Left renal cortex interstitium (tissue), 4 donors: ENCODE data around the gene ZCCHC24. TPM values are rescaled to one million over a fixed set of nuclear protein-coding genes. Genes with fewer than 3 reads are reported as not detected.

ENCODE experiments used
- DNase-seq, 4 donors: peaks; one replicate each; pipeline ENCODE4 v3.0.0-alpha.2; 2013; ENCODE audit warnings: low read depth in 4 of 4, low spot score in 2 of 4, missing footprints in 1 of 4
- polyA plus RNA-seq, 4 donors: library from polyadenylated mRNA; unstranded; fragments of 120-200 nt; gene quantifications; one replicate each; pipeline ENCODE4 v1.2.1, GENCODE V29; 2013; ENCODE audit not compliant: insufficient read length in 4 of 4

The ZCCHC24 gene
- polyA plus RNA-seq, 4 donors, result 20.1 to 31.4 (median 25.6) TPM

DNA sequence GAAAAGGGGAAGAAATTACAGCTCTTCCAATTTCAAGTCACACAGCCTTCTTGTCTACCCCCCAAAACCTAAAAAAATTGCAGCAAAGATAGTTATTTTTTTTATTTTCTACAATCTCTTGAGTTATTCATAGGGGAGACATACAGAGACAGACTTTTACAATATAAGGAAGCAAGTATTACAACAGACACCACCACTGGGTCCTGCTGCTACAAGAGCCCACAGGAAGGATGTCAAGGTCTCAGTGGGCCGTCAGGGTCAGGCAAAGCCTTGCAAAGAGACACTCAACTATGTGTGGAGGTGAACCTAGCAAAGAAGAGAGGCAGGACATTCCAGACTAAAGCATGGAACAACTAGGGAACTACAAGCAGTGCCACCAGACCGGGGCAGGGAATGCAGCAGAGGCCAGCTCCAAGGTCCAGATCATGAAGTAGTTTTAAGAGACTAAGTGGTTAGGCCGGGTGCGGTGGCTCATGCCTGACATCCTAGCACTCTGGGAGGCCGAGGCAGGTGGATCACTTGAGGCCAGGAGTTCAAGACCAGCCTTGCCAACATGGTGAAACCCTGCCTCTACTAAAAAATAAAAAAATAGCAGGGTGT lies 28.2 kb upstream of the ZCCHC24 start:
- no peak for DNase-seq

DNA sequence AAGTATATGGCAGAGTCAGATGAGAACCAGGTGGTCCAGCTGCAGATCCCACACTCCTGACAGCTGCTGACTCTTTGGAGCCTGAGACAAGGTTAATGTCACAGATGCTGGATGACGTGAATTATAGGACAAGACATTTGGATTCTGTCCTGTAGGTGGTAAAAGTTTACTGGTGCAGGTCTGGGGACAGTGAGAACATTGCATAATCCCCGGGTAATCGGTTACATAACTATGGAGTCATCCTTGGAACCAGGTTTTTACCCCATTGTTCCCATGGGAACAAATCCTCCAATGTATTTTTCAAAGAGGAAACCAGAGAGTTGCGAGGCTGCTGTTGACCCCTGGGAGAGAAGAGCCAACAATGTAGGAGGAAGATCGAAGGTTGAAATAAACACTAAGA lies 27.5 kb upstream of the ZCCHC24 start:
- no peak for DNase-seq

DNA sequence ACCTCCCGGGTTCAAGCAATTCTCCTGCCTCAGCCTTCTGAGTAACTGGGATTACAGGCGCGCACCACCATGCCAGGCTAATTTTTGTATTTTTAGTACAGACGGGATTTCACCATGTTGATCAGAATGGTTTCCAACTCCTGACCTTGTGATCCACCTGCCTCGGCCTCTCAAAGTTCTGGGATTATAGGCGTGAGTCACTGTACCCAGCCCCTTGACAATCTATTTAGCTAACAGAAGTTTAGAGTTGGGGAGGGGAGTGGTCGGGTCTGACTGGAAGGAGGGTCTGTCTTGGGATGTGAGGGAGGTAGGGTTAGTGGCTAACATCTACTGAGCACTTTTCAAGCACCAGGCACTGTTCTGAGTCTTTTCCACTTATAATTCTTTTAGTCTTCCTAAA lies 27.0 kb upstream of the ZCCHC24 start:
- DNase-seq, result no peak

DNA sequence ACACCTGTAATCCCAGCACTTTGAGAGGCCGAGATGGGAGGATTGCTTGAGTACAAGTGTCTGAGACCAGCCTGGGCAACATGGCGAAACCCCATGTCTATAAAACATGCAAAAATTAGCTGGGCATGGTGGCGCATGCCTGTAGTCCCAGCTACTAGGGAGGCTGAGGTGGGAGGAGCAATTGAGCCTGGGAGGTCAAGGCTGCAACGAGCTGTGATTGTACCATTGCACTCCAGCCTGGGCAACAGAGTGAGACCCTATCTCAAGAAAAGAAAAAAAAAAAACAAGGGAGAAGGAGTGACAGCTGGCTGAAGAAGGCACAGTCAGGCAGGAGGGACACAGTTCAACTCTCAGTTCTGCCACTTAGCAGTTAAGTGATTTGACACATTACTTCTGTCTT lies 26.4 kb upstream of the ZCCHC24 start:
- no peak for DNase-seq

DNA sequence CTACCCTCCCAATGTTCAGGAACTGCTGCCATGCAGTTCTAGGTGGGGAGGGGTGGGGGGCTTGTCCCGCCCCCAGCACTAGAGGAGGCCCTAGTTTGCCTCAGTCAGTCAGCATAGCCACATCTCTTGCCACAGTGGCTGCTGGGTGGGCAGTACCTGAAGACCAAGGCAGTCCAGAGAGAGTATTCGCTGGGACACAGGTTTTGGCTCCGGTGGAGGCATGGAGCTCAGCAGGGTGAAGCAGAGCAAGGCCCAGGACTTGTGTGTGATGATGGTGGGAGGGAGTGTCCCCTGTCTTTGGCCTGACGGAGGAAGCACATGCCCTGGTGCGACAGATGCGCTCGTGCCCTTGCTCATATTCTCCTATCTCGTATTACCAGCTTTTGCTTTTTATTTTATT lies 24.7 kb upstream of the ZCCHC24 start:
- no peak for DNase-seq

DNA sequence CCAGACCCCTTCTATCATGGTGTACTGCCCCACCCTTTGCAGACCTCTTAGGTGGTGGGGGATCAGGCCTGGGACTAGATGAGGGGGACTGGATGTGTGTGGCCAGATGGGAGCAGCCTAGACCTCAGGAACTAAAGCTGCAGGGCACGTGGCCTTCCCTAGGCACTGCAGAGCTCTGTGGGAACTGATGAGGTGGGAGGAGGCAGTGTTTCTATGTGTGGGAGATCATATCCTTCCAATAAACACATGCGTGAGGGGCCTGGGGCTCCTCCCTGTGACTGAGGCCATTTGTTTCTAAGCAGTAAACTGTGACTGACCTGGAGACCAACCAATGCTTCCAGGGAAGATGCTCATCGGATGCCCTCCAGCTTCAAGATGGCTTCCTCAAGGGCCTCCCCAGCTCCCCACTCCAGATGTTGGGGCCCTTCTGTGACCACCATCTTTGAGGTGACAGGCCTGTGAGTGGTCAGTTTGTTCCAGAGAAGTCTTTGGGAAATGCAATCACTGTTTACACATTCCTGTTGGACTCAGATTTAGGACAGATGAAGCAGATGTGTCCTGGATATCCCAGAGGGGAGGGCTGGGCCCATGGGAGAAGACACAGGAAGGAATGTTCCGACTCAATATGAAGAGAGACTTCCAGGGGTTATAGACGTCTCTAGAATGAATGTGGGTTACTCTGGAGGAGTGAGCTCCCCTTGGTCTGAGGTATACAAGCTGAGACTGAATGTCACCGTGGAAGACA lies 23.6 kb upstream of the ZCCHC24 start:
- DNase-seq, result no peak

DNA sequence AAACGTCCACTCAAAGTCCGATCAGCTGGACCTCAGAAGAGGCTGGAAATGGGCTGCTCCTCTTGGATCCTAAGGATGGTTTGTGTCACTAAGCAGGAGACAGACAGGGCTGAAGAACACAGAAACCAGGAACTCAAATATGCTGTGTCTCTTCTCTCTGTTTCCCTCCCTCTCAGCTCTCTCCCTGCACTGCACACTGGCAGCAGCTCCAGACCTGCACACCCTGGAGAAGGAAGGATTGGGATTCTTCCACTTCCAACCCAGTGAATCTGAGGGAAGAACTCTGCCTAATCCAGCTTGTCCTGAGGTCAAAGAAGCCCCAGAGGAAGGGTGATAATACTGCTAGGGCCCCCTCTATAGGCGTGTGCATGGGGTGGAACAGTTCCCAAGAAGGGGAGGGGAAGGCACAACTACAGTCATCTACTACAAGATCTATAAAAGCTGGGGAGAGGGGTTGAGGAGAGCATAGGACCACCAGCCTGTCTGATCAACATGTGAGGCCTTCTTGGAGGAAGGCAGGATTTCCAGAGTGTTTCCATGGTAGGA lies 22.7 kb upstream of the ZCCHC24 start:
- DNase-seq, result no peak

DNA sequence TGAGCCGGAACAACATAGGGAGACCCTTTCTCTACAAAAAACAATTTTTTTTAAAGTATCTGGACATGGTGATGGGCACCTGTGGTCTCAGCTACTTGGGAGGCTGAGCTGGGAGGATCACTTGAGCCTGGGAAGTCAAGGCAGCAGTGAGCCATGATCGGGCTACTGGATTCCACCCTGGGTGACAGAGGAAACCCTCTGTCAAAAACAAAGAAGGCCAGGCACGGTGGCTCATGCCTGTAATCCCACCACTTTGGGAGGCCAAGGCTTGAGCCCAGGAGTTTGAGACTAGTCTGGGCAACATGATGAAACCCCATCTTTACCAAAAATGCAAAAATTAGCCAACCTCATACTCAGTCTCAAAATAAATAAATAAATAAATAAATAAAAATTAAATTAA lies 19.9 kb upstream of the ZCCHC24 start:
- no peak for DNase-seq

DNA sequence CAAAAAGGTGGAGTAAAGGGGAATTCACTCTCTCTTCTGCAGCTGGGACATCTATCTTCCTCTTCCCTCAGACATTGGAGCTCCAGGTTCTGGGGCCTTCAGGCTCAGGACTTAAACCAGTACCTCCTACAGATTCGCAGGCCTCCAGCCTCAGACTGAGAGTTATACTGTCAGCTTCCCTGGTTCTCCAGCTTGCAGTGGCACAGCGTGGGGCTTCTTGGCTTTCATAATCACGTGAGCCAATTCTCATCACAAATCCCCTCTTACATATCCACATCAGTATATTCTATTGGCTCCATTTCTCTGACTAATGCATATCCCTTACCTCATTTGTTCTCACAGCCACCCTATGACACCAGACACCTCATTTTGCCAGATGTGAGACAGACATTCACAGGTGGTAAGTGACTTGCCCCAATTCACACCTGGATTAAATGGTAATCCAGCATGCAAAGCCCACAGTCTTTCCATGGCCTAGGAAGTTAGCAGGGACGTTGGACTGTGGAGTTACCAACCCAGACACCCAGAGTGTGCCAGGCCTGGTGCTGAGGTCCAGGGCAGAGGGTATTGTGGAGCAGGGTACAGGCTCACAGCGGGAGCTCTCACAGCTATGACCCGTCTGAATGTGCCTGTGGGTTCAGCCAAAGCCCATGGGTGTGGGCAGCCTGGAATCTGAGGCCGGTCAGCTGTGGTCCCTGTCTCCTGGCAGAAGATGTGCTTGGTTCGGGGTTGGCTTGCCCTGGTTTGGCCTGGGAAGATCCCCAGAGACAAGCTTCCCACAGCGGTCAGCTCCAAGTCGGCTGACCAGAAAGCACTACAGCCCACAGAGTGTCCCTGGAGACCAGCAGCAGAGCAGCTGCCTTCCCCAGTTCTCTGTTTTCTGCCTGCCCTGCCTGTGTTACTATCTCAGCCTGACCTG lies 18.4 kb upstream of the ZCCHC24 start:
- DNase-seq, result no peak

DNA sequence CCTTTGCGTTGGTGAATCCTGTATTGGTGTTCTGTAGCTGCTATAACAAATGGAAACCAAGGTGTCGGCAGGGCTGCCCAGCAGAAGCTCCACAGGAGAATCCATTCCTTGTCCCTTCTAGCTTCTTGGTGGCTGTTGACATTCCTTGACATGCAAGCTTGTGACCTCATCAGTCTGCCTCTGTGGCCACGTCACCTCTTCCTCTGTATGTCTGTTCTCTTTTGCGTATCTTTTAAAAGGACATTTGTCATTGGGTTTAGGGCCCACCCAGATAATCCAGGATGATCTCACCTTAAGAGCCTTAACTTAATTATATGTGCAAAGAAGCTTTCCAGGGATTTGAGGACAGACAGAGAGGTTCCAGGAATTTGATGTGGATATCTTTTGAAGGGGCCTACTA lies 15.3 kb upstream of the ZCCHC24 start:
- no peak for DNase-seq

DNA sequence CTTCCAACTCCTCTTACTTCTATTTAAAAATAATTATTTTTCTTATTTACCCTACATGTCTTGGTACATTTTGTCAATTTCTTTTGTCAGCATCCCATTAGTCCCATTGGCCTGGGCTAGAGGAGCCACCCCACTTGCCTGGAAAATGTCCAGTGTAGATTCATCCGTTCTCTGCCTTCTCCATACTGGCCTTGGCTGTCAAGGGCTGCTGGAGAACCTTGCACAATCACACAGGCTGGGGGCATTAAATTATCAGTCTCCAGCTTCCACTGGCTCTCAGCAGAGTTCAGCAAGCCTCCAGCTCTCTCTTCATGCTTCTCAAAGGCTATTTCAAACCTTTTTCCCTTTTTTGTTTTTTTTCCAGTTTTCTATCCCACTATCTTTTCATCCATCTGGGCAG lies 13.8 kb upstream of the ZCCHC24 start:
- DNase-seq, result no peak

DNA sequence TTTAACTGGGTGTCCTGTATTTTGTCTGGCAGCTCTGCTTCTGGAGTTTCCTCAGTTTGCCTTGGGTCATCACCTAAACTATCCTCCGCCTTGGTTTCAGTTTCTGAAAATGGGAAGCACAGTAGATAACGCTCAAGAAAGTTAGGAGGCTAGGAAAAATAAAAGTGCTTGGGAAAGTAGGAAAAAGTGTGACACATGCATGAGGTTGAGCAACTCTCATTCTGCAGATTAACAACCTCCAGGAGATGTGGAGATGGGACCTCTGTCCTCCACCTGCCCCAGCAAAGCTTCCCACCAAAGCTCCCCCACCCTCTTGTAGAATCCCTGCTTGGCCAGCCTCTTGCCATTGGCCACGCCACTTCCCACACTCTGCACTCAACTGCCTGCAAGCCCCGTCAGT lies 13.1 kb upstream of the ZCCHC24 start:
- no peak for DNase-seq

DNA sequence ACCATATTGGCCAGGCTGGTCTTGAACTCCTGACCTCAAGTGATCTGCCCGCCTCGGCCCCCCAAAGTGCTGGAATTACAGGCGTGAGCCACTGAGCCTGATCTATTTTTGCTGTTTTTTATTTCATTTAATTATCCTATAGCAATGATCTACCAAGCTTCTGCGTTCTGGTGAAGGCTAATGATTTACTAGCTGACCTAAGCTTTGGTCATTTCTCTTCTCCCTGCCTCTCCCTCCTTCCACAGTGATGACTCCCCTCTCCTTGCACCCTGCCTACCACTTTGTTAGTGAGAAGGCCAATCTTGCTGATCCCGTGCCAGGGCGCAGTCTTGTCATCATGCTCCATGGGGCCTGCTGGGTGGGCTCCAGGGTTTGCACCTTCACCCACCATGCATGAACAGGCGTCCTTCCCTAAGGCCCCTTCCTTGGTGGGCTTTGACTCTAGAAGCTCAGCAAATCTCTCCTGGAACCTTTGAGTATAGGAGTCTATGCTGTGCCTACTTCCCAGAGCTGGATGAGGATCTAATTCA lies 11.9 kb upstream of the ZCCHC24 start:
- DNase-seq, result no peak

DNA sequence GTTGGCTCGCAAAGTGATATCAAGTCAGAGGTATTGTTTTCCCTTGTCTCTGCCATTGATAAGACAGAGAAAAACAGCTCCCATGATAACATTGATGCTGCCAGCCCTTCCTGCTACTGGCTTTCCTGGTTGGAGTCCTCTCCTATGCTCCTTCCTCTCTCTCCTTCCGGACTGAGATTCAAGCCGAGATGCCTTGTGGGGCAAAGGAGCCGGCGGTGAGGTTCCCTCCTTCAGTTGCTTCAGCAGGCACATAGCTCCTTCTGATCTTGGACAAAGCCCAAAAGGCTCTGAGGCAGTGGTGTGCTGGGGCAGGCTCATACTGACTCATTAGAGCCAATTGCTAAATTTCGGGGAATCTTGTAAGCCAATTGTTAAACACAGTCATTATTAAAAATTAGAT lies 8.8 kb upstream of the ZCCHC24 start:
- DNase-seq, result no peak

DNA sequence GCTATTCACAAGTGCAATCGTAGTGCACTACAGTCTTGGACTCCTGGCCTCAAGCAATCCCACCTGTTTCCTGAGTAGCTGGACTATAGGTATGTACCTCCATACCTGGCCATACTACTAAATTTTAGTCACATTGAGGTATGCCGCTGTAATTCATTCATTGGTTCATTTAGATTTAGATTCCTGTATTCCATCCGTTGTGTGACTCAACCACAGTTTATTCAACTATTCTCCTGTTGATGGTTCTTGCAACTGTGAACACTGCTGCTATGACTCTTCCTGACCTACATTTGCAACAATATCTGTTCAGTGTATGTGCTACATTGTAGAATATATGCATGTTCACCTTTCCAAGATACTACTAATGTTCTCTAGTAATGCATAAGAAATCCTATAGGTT lies 8.0 kb upstream of the ZCCHC24 start:
- DNase-seq, result no peak

DNA sequence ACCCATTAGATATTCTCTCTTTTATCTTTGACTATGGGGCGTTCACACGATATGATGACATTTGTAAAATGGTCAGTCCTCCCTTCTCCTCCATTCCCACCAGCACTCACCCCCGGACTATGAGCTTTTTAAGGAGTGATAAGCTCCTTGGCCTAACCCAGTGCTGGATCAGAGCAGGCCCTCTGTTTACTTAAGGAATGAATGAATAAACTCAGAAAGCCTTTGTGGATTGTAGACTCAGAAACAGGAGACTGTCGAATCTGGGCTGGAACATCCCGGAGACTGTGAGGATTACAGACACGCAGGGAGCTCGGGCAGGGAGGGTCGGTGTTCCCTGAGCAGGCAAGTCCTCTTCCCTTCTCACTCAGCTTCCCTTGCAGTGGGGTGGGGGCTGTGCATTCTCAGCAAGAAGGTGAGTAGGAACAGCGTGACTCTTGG lies 6.8 kb upstream of the ZCCHC24 start:
- no peak for DNase-seq

DNA sequence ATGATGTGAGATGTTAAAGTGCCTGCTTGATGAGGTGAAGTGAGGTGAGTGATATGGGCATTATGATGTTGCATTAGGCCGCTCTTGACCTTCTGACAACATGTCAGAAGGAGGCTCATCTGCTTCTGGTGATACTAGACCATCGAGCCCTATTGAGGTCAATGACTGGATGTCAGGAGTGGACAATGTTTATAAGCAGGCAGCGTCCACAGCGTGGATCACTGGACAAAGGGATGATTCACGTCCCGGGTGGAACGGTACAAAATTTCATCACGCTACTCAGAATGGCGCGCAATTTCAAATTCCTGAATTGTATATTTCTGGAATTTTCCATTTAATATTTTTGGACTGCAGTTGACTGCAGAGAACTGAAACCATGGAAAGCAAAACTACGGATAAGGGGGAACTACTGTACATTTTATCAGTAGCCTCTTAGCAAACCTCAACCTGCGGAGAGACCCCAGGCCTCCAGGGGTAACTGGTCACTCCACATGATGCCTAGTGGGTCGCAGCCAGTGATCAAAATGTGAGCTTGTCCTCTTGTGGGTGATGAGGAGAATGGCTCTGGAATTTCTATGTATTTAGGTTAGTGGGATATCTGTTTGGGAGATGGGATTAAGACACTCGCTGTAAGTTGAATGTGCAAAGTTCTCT lies 5.7 kb upstream of the ZCCHC24 start:
- DNase-seq, result no peak

DNA sequence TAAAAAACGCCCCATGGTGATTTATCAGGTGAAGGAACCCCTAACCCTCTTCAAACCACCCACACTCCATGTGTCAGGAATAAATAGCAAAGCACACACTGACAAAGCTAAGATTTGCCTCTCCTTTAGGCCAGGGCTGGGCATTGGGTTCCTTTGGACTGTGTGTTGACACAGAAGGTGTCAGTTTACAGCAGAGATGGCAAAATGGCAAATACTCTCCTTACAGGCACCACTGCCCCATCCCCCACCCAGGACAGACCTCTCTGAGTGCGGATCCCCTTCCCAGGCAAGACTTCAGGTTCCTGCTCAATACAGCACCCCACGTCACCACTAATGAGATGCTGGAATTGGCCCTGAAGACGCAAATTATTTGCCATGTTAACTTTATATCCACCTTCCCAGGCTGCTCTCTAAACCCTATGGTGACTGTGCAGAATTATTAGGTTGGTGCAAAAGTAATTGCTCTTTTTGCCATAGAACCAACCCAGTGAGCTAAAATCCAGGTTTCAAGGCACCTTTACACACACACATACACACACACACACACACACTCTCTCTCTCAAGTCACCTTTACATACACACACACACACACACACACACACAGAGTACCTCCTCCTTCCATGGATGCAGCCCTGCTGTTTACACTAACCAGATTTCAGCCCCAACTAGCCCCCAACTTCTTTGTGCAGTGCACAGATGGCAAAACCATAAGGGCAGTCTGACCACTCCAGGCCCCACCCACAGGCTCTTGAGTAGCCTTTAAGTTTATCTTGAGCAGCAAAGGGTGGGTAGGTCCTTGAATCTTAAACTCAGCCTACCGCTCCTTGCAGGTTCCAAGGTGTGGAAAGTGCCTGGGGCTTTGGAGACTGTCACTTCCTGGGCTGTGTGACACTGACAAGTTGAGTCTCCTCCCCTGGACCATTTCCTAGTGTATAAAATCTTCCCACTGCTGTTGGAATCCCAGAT lies 4.0 kb upstream of the ZCCHC24 start:
- DNase-seq, result no peak

DNA sequence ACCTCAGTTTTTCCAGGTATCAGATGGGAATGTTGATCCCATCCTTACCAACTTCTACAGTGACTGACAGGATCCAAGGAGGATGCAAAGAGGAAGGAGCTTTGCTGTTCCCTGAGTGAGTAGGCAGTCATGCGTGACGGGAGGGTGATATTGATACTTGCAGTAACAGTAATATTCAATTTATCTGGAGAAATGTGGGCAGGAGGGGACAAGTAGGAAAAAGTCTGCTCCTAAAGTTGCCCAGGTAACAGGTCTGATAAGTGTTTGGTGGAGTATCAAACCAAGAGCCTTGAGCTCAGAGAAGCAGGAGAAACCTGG lies 3.3 kb upstream of the ZCCHC24 start:
- no peak for DNase-seq
